M059J (cell line): Measurements from ENCODE around the gene NSL1. TPM values are rescaled to one million over a fixed set of nuclear protein-coding genes. Genes with fewer than 3 reads are reported as not detected.
A peak's percentile ranks its signal among the peaks of the same experiment; 100 is the strongest.
"Not testable (repeated sequence)": the region's sequence is repeated elsewhere in the genome, so short reads cannot be mapped to it uniquely, and the experiment has no call there.

Experiments used
- DNase-seq: peaks from one replicate; pipeline ENCODE4 v3.0.0-alpha.2; 2012; ENCODE audit warnings: low read depth
- total RNA-seq: library from RNA; depleted of rRNA; stranded (reverse); fragments of >200 nt; shearing (Covaris generic); gene quantifications from 2 replicates; pipeline ENCODE4 v1.2.3, GENCODE V29; 2014; rRNA removed

NSL1 gene
- 44.5 and 87.9 TPM in 2 replicates for total RNA-seq

DNA sequence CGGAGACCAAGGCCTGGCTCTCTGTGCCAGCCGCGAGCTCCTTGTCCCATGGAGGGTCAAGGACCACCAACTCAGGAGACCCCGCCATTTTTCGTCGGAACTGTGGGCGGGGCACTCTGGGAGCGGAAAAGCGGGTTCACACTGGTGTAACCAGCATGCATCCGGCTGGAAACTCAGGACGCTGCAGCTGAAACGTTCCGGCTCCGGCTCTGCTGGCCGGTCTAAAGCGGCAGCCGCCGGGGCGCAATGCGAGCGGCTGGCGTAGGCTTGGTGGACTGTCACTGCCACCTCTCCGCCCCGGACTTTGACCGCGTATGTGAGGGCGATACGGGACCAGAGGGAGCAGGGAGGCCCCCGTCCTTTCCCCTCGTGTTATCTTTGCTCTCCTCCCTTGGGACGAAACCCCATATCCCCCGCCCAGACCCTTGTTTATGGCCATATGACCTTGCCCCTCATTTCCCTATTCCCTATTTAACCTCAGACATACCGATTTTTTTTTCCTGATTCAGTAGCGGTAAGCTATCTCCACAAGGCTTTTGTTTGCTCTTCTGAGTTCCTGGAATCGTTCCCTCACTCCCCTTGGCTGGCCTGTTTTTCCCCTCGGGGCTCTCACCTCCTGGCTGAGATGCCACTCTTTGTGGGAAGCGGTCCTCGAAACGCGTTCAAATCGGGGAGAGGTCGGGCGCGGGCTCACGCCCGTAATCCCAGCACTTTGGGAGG is at the start of gene NSL1, which contains the start of gene TATDN3:
Gene NSL1 (minus strand): TSS at position 102 of the 720 bp plus-strand sequence. CDS start 14 bp downstream, at position 88.
Gene TATDN3 (plus strand): TSS at position 219 of the 720 bp plus-strand sequence. CDS start 28 bp downstream, at position 247.
- DNase-seq, result peak; percentile 89

- DNase-seq, result no peak
Measured at GRCh38 chr1:212838145-212838544, 46.6 kb upstream of the NSL1 start.

- DNase-seq, result not testable (repeated sequence)
Measured at GRCh38 chr1:212833211-212834207, 41.9 kb upstream of the NSL1 start.

DNA sequence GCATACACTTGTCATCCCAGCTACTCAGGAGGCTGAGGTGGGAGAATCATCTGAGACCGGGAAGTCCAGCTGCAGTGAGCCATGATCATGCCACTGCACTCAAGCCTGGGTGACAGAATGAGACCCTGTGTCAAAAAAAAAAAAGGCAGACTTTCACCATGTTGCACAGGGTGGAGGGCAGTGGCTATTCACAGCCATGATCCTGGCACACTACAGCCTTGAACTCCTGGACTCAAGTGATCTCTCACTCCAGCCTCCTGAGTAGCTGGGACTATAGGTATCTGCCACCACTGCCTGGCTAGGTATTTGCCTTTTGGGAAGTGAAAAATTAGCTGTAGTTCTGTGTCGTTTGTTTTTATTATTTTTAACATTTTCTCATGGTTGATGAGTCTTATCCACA is 36.8 kb upstream of the NSL1 start:
- no peak for DNase-seq

DNA sequence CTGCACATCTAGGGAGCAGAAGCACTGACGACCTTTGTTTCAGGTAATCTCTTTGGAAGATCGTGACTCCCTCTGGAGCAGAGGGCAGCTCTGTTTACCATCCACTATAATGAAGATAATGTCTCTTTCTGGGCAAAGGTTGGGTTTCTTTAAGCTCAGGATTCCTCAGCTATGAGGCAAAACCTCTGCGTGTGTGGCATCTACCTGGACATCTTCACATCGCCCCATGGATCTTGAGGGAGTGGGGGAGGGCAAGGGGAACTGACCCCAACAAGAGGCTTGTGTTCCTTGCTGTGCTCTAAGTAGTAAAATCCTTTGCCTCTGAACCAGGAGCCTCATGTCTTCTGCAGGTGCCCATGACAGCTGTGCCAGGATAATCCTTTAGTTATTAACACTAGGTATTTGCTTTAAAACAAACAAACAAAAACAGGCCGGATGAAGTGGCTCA is 36.3 kb upstream of the NSL1 start:
- DNase-seq, result no peak

GRCh38 chr1:212827171-212827776 is 35.7 kb upstream of the NSL1 start:
- DNase-seq, result no peak

DNA sequence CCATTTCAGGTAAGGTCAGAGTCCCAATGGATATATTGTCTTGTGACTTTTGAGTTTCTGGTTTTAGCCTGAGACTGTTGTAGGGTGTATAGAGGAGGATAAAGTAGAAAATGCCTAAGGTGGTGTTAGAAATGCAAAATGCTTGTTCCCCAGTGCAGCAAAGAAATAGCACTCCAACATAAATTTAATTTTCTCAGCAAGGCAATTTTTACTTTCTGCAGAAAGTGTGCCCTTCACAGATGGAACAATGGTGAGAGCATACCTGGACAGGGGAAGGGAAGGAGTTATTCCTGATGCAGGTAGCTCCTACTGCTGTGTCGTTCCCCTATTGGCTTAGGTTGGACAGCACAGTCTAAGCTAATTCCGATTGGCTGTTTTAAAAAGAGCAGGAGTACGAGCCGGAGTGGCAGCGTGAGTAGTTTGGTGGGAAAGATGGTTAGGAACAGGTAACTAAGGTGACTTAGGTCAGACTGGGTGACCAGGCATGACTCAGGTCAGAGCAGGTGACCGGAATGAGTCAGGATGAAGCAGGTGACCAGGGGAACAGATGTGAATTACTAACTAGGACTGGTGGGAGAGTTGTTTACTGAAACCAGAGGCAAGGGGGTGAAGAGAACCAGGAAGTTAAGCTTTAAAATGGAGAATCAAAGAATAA is 34.3 kb upstream of the NSL1 start:
- DNase-seq, result no peak

GRCh38 chr1:212824201-212824600 is 32.6 kb upstream of the NSL1 start:
- DNase-seq, result no peak

DNA sequence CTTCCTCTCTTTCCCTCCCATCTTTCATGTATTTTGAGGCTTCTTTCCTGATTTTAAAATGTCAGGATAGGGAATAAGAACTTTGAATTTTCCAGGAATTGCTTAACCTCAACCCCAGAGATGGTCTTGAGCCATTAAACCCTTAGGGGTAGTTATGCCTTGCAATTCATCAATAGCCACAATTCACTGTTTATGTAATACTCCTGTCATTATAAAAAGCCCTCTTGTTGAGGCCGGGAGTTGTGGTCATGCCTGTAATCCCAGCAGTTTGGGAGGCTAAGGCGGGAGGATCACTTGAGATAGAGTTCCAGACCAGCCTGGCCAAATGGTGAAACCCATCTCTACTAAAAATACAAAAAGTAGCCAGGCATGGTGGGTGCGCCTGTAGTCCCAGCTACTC is 31.4 kb upstream of the NSL1 start:
- DNase-seq, result no peak

DNA sequence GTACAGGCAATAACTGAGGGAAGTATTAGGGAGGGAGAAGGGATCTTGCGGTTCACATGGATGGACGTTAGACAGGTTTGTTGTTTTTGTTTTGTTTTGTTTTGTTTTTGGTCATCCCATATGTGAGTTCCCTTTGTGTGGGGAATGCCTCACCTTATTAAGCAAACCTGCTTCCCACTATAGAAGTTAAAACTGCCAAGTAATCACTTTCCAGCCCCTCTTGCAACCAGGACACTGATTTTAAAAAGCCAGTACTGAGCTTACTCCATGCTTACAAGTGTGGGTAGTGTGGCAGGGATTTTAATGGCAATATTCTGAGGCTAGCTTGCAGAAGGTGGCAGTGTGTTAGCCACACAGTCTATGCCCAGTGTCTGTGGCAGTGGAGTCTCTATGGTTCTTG is 29.4 kb upstream of the NSL1 start:
- DNase-seq, result no peak

DNA sequence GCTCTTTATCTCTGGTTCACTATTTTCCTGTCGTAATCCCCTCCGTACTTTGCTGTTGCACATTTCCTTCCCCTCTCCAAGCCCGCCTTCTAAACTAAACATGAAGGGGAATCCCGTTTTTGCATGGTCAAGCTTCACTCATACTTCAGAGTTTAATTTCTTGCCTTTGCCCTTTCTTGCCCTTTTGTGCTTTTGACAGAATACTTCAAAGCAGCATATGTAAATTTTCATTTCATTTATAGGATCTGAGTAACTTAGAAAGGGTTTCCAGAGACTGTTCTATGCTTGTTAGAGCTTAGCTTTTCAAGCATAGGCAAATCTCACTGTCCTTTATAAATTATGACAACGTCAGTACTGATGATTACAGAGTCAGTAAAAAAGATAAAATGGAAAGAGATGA is 28.1 kb upstream of the NSL1 start:
- DNase-seq, result no peak

- DNase-seq, result peak; percentile 9
Measured at GRCh38 chr1:212816567-212817278, 25.1 kb upstream of the NSL1 start.

GRCh38 chr1:212814537-212815334 is 23.2 kb upstream of the NSL1 start:
- peak; percentile 14 for DNase-seq

GRCh38 chr1:212805767-212806166 is 14.2 kb upstream of the NSL1 start:
- no peak for DNase-seq

GRCh38 chr1:212797681-212798080 is 6.1 kb upstream of the NSL1 start:
- DNase-seq, result peak; percentile 15

- peak; percentile 12 for DNase-seq
Measured at GRCh38 chr1:212794561-212795014, 3.0 kb upstream of the NSL1 start.

DNA sequence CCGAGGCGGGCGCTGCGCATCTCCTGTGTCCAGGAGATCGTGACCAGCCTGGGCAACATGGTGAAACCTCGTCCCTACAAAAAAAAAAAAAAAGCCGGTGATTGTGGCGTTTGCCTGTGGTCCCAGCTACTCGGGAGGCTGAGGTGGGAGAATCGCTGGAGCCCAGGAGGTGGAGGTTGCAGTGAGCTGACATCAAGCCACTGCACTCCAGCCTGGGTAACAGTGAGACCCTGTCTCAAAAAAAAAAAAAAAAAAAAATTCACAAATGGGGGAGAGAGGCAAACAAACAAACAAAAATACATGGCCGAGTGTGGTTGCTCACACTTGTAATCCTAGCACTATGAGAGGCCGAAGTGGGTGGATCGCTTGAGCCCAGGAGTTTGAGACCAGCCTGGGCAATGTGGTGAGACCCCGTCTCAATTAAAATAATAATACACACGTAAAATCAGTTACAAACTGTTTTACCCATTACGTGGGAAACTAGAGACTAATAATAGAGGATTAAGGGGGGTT is 875 bp upstream of the NSL1 start:
- DNase-seq, result no peak

DNA sequence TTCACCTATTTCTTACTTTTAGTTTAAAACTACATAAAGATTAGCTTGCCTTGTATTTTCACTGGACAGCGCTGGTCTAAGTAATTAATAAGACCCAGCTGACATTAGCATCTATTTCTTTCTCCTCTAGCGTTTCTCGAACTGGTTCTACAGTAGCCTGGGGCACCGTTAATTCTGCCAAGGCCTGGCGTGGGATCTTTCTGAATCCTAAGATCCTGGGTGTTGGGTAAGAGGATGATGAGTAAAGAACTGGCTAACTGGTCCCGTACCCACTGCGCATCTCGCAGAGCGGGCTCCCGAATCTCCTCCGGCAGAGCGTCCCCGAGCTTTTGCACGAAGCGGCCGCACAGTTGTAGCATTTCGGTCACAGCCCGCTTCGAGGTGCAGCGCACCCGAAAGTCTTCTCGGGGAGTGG is 309 bp downstream of the NSL1 start:
- peak; percentile 78 for DNase-seq

DNA sequence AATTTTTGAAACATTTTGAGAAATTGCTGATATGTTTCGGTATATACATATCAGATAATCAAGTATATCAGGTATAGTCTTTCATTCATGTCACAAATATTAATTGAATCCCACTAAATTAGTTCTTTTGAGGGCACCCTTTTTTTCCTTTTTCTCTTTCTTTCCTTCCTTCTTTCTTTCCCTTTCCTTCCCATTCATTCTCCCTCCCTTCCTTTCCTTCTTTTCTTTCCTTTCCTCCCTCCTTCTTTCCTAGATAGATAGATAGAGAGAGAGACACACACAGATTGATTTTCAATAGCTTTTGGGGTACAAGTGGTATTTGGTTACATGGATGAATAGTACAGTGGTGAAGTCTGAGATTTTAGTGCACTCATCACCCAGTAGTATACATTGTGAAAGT is 5.7 kb downstream of the NSL1 start:
- no peak for DNase-seq

- DNase-seq, result no peak
Measured at GRCh38 chr1:212783976-212784375, 7.6 kb downstream of the NSL1 start.
